Measurements from ENCODE around the gene PGBD1. TPM values are rescaled to one million over a fixed set of nuclear protein-coding genes. Genes with fewer than 3 reads are reported as not detected.

The PGBD1 gene
- total and polyA plus RNA-seq, 2 of the 13 experiments (the other 11 are each of a cell fraction or from before 2014, with no cell fraction given), result 3.6 to 6.9 TPM

GRCh38 chr6:28349892-28350737, 68.7 kb downstream of the PGBD1 start, which contains the start of gene ZKSCAN3 (continued):
- TF ChIP-seq FOSL1 (CRISPR knock-in tag; IDR thresholded peaks at IDR 0.05; ENCODE audit: borderline replicate concordance), result no peak
- TF ChIP-seq, protein P1, sequence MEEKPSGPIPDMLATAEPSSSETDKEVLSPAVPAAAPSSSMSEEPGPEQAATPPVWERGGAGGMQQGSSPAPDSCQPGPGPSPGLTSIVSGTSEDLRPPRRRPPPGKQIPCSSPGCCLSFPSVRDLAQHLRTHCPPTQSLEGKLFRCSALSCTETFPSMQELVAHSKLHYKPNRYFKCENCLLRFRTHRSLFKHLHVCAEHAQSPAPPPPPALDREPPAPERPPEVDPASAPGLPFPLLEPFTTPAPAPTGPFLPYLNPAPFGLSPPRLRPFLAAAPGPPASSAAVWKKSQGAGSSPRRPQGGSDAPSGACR (CRISPR knock-in tag; IDR thresholded peaks at IDR 0.05), result peak; percentile 90
- TF ChIP-seq, protein P2, sequence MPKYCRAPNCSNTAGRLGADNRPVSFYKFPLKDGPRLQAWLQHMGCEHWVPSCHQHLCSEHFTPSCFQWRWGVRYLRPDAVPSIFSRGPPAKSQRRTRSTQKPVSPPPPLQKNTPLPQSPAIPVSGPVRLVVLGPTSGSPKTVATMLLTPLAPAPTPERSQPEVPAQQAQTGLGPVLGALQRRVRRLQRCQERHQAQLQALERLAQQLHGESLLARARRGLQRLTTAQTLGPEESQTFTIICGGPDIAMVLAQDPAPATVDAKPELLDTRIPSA (CRISPR knock-in tag; IDR thresholded peaks at IDR 0.05; ENCODE audit: borderline replicate concordance), result no peak; the same call in 1 of the 2 replicates
- TF ChIP-seq, protein P3, sequence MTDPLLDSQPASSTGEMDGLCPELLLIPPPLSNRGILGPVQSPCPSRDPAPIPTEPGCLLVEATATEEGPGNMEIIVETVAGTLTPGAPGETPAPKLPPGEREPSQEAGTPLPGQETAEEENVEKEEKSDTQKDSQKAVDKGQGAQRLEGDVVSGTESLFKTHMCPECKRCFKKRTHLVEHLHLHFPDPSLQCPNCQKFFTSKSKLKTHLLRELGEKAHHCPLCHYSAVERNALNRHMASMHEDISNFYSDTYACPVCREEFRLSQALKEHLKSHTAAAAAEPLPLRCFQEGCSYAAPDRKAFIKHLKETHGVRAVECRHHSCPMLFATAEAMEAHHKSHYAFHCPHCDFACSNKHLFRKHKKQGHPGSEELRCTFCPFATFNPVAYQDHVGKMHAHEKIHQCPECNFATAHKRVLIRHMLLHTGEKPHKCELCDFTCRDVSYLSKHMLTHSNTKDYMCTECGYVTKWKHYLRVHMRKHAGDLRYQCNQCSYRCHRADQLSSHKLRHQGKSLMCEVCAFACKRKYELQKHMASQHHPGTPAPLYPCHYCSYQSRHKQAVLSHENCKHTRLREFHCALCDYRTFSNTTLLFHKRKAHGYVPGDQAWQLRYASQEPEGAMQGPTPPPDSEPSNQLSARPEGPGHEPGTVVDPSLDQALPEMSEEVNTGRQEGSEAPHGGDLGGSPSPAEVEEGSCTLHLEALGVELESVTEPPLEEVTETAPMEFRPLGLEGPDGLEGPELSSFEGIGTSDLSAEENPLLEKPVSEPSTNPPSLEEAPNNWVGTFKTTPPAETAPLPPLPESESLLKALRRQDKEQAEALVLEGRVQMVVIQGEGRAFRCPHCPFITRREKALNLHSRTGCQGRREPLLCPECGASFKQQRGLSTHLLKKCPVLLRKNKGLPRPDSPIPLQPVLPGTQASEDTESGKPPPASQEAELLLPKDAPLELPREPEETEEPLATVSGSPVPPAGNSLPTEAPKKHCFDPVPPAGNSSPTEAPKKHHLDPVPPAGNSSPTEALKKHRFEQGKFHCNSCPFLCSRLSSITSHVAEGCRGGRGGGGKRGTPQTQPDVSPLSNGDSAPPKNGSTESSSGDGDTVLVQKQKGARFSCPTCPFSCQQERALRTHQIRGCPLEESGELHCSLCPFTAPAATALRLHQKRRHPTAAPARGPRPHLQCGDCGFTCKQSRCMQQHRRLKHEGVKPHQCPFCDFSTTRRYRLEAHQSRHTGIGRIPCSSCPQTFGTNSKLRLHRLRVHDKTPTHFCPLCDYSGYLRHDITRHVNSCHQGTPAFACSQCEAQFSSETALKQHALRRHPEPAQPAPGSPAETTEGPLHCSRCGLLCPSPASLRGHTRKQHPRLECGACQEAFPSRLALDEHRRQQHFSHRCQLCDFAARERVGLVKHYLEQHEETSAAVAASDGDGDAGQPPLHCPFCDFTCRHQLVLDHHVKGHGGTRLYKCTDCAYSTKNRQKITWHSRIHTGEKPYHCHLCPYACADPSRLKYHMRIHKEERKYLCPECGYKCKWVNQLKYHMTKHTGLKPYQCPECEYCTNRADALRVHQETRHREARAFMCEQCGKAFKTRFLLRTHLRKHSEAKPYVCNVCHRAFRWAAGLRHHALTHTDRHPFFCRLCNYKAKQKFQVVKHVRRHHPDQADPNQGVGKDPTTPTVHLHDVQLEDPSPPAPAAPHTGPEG (CRISPR knock-in tag; IDR thresholded peaks at IDR 0.05), result peak; percentile 42; the same call in 1 of the 2 replicates
- TF ChIP-seq NKX3-1 (CRISPR knock-in tag; IDR thresholded peaks at IDR 0.05), result 0 out of 2 replicates have a peak, but pooled peaks have one; percentile 21
- TF ChIP-seq CHD4 (IDR thresholded peaks at IDR 0.05; ENCODE audit: borderline replicate concordance, low read length), result 0 out of 2 replicates have a peak, but pooled peaks have one; percentile 28
- peak; percentile 60; the same call in 1 of the 2 replicates for TF ChIP-seq JUNB (CRISPR knock-in tag; IDR thresholded peaks at IDR 0.05; ENCODE audit: borderline replicate concordance)
- TF ChIP-seq TBX2 (CRISPR knock-in tag; IDR thresholded peaks at IDR 0.05; ENCODE audit: borderline replicate concordance), result peak; percentile 80; the same call in 1 of the 2 replicates
- TF ChIP-seq ZNF331 (CRISPR knock-in tag; IDR thresholded peaks at IDR 0.05), result peak; percentile 62
- TF ChIP-seq MIXL1 (CRISPR knock-in tag; IDR thresholded peaks at IDR 0.05), result no peak
- no peak for TF ChIP-seq ZNF44 (CRISPR knock-in tag; IDR thresholded peaks at IDR 0.05)
- peak; percentile 97 for TF ChIP-seq SRSF1 (optimal IDR thresholded peaks at IDR 0.05; ENCODE audit: low read depth, low read length)
- peak; percentile 41; the same call in 1 of the 2 replicates for TF ChIP-seq ZNF589 (CRISPR knock-in tag; conservative IDR thresholded peaks at IDR 0.05)
- TF ChIP-seq THYN1 (CRISPR knock-in tag; IDR thresholded peaks at IDR 0.05; ENCODE audit: borderline replicate concordance, low read depth), result no peak
- TF ChIP-seq MYC (CRISPR knock-in tag; IDR thresholded peaks at IDR 0.05; ENCODE audit: borderline replicate concordance), result peak; percentile 36; the same call in 1 of the 2 replicates
- TF ChIP-seq ZNF841 (CRISPR knock-in tag; IDR thresholded peaks at IDR 0.05; ENCODE audit: borderline replicate concordance), result peak; percentile 66; the same call in 1 of the 2 replicates
- TF ChIP-seq ELF4 (CRISPR knock-in tag; IDR thresholded peaks at IDR 0.05; ENCODE audit: borderline replicate concordance), result peak; percentile 74; the same call in 1 of the 2 replicates
- peak; percentile 93; the same call in 1 of the 2 replicates for TF ChIP-seq ZNF225 (CRISPR knock-in tag; IDR thresholded peaks at IDR 0.05)
- TF ChIP-seq ZBTB8A (CRISPR knock-in tag; IDR thresholded peaks at IDR 0.05; ENCODE audit: borderline replicate concordance, low read depth), result 0 out of 2 replicates have a peak, but pooled peaks have one; percentile 79
- TF ChIP-seq U2AF1 (optimal IDR thresholded peaks at IDR 0.05; ENCODE audit: low read depth, low read length), result peak; percentile 64

Measured in HepG2 (cell line).